OCI-LY1 (cell line): Measurements from ENCODE around the gene PGS1.

ENCODE experiments used
- H2AFZ ChIP-seq: fragments of 200-600 bp; sonication (generic), shearing (Covaris generic); 2 replicates; pipeline ENCODE4 v1.6.0; 2014; ENCODE audit warnings: antibody characterized with exemption, mild to moderate bottlenecking, low read length
- H3F3A ChIP-seq: fragments of 200-600 bp; sonication (generic), shearing (Covaris generic); 2 replicates; pipeline ENCODE4 v1.6.0; 2014; ENCODE audit warnings: mild to moderate bottlenecking, antibody characterized with exemption, low read length, moderate library complexity; ENCODE audit not compliant: insufficient read depth
- H3K27ac ChIP-seq: fragments of 200-600 bp; sonication (generic); 2 replicates; pipeline ENCODE4 v1.5.1; 2014; ENCODE audit warnings: low read length, mixed run types, mild to moderate bottlenecking, low read depth; ENCODE audit not compliant: poor library complexity, severe bottlenecking
- H3K27me3 ChIP-seq: fragments of 200-600 bp; sonication (generic); 2 replicates; pipeline ENCODE4 v1.6.0; 2014; ENCODE audit warnings: antibody characterized with exemption, mild to moderate bottlenecking, low read length, moderate library complexity; ENCODE audit not compliant: insufficient read depth
- H3K36me3 ChIP-seq: fragments of 200-600 bp; sonication (generic); 2 replicates; pipeline ENCODE4 v1.6.1; 2014; ENCODE audit warnings: mild to moderate bottlenecking, antibody characterized with exemption, low read length, moderate library complexity, mixed read lengths; ENCODE audit not compliant: insufficient read depth
- H3K4me1 ChIP-seq: fragments of 200-600 bp; sonication (generic); 2 replicates; pipeline ENCODE4 v1.5.1; 2014; ENCODE audit warnings: mild to moderate bottlenecking, low read length, moderate library complexity; ENCODE audit not compliant: insufficient read depth, severe bottlenecking
- H3K4me2 ChIP-seq: fragments of 200-600 bp; sonication (generic), shearing (Covaris generic); 2 replicates; pipeline ENCODE4 v1.6.1; 2014; ENCODE audit warnings: low read length
- H3K4me3 ChIP-seq: fragments of 200-600 bp; sonication (generic); 2 replicates; pipeline ENCODE4 v1.5.1; 2014; ENCODE audit warnings: low read length, low read depth, mild to moderate bottlenecking, mixed read lengths; ENCODE audit not compliant: poor library complexity, severe bottlenecking
- H3K79me2 ChIP-seq: fragments of 200-600 bp; shearing (Covaris generic); 2 replicates; pipeline ENCODE4 v1.6.1; 2016; ENCODE audit warnings: mixed run types, low read length, mixed read lengths; ENCODE audit not compliant: insufficient read depth
- H3K9ac ChIP-seq: fragments of 200-600 bp; sonication (generic), shearing (Covaris generic); 2 replicates; pipeline ENCODE4 v1.6.1; 2014; ENCODE audit warnings: mild to moderate bottlenecking, low read length, mixed read lengths
- H3K9me2 ChIP-seq: fragments of 200-600 bp; sonication (generic), shearing (Covaris generic); 2 replicates; pipeline ENCODE4 v1.6.1; 2014; ENCODE audit warnings: low read depth, mild to moderate bottlenecking, low read length, mixed read lengths
- H3K9me3 ChIP-seq: fragments of 200-600 bp; shearing (Covaris generic); 2 replicates; pipeline ENCODE4 v1.6.1; 2014; ENCODE audit warnings: low read length, mixed read lengths
- H4K20me1 ChIP-seq: fragments of 200-600 bp; sonication (generic), shearing (Covaris generic); 2 replicates; pipeline ENCODE4 v1.6.0; 2016; ENCODE audit warnings: mild to moderate bottlenecking, low read length; ENCODE audit not compliant: insufficient read depth
- CTCF ChIP-seq: fragments of 200-600 bp; sonication (generic), shearing (Covaris generic); IDR thresholded peaks from 2 replicates; pipeline ENCODE4 v1.5.1; 2017; ENCODE audit warnings: mild to moderate bottlenecking, antibody characterized with exemption, low read length, moderate library complexity, mixed read lengths
- EZH2 ChIP-seq: fragments of 200-600 bp; sonication (generic), shearing (Covaris generic); IDR thresholded peaks from 2 replicates; pipeline ENCODE4 v1.8.0; 2017; ENCODE audit warnings: borderline replicate concordance, mixed run types, mild to moderate bottlenecking, antibody characterized with exemption, low read length, moderate library complexity, mixed read lengths

The PGS1 gene

GRCh38 chr17:78399028-78399692 lies 20.7 kb downstream of the PGS1 start:
- no peak overlapping the region for H3K27ac ChIP-seq
- no peaks in the 10 kb centered on the region for H3K79me2 ChIP-seq
- no peak overlapping the region for H2AFZ ChIP-seq
- no peak overlapping the region for H3K9ac ChIP-seq
- no peaks in the 10 kb centered on the region for H3K9me2 ChIP-seq
- H3K36me3 ChIP-seq: peaks cover 75% of the 10 kb centered on the region
- H3K27me3 ChIP-seq: no peaks in the 10 kb centered on the region
- no peaks in the 10 kb centered on the region for H3K9me3 ChIP-seq
- H3F3A ChIP-seq: no peaks in the 10 kb centered on the region
- H3K4me1 ChIP-seq: no peaks in the 10 kb centered on the region
- H3K4me2 ChIP-seq: no peak overlapping the region
- H3K4me3 ChIP-seq: no peak overlapping the region
- TF ChIP-seq CTCF: no peak
- no peak for TF ChIP-seq EZH2
- no peaks in the 10 kb centered on the region for H4K20me1 ChIP-seq

GRCh38 chr17:78399693-78400144 lies 21.3 kb downstream of the PGS1 start:
- Histone ChIP-seq H3K27ac (no peak overlapping the region), H3K9me2 (no peaks in the 10 kb centered on the region), H3K4me3 (no peak overlapping the region), H3K4me1 (no peaks in the 10 kb centered on the region), H3K9me3 (no peaks in the 10 kb centered on the region), H3K4me2 (no peak overlapping the region), H3K27me3 (no peaks in the 10 kb centered on the region), H3K9ac (no peak overlapping the region), H3F3A (no peaks in the 10 kb centered on the region), H3K79me2 (no peaks in the 10 kb centered on the region), H4K20me1 (no peaks in the 10 kb centered on the region), H2AFZ (no peak overlapping the region), H3K36me3 (peaks cover 80% of the 10 kb centered on the region)
- TF ChIP-seq EZH2 (no peak), CTCF (no peak)

GRCh38 chr17:78400581-78401240 lies 22.3 kb downstream of the PGS1 start:
- Histone ChIP-seq H3K36me3 (peaks cover 86% of the 10 kb centered on the region), H3K4me1 (no peaks in the 10 kb centered on the region), H3K79me2 (no peaks in the 10 kb centered on the region)

More at GRCh38 chr17:78400581-78401240, 22.3 kb downstream of the PGS1 start:
- no peaks in the 10 kb centered on the region for H3K9me3 ChIP-seq
- no peak overlapping the region for H3K9ac ChIP-seq
- TF ChIP-seq EZH2 (no peak), CTCF (no peak)
- H3F3A ChIP-seq: no peaks in the 10 kb centered on the region
- no peaks in the 10 kb centered on the region for H3K9me2 ChIP-seq
- H4K20me1 ChIP-seq: no peaks in the 10 kb centered on the region
- no peak overlapping the region for H3K27ac ChIP-seq
- no peak overlapping the region for H3K4me3 ChIP-seq
- no peaks in the 10 kb centered on the region for H3K27me3 ChIP-seq
- no peak overlapping the region for H2AFZ ChIP-seq
- H3K4me2 ChIP-seq: no peak overlapping the region
